GM21619 (cell line): ENCODE measurements around the gene KDM6A.
"Not testable (repeated sequence)": the region's sequence is repeated elsewhere in the genome, so short reads cannot be mapped to it uniquely, and the experiment has no call there.

Source experiments
- ATAC-seq: cut with Tn5 transposase; IDR thresholded peaks from one replicate; pipeline ENCODE4 v1.9.1; 2021; ENCODE audit not compliant: unreplicated experiment

Gene KDM6A

GRCh38 chrX:44872821-44873414, at the start of gene KDM6A:
TSS of gene KDM6A (plus strand) at chrX:44873188. CDS start at chrX:44873552, 364 bp downstream.
- ATAC-seq: peak; percentile 88

GRCh38 chrX:44823193-44823592, 49.8 kb upstream of the KDM6A start:
- not testable (repeated sequence) for ATAC-seq

- ATAC-seq: no peak
These were observed 44.9 kb upstream of the KDM6A start for GRCh38 chrX:44828008-44828605.

- ATAC-seq: no peak
These were observed 43.2 kb upstream of the KDM6A start for GRCh38 chrX:44829832-44830231.

DNA sequence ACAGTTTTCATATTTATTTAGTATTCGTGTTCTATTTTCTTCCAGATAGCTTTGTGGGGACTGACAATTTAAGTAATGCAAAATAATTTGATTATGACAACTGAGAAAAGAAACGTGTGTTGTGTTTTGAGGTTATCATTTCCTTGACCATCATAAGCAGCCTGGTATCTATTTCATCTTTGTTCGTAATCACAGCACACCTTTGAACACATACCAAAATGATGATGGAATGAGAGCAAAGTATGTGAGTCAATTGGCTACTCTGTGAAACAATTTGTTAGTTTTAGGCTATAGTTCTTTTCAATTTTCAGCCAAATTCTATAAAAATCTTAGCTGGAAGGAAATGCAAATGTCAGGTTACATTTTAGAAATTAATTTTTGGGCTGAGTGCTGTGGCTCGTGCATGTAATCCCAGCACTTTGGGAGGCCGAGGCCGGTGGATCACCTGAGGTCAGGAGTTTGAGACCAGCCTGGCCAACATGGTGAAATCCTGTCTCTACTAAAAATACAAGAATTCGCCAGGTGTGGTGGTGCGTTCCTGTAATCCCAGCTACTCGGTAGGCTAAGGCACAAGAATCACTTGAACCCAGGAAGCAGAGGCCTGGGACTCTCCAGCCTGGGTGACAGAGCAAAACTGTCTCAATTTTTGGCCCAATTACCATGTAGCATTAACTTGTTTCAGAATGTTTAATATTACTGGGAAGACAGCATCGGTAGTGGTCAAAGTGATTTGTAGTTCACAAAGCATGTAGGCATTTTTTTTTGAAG, 30.3 kb upstream of the KDM6A start:
- ATAC-seq: no peak

- no peak for ATAC-seq
These were observed 29.7 kb upstream of the KDM6A start for GRCh38 chrX:44843318-44843702.

DNA sequence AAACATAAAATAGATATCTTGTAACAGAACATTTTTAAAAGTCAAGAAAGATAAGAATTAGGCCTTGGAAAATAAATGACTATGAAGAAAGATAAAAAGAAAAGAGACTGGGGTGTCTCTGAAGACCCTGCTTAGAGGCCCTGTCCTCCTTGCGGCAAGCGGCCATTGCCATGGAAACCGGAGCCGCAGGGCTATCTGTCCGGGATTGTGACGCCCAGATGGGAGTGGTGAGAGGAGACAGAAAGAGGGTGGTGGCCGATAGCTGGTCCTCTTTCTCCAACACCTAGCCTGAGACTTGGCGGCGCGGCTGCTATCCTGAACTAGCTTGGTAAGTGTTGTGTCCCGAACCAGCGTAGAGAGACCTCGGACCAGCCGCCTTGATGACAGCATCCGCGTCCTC, 29.2 kb upstream of the KDM6A start, which contains the start of gene DUSP21:
Gene DUSP21, plus strand, starts transcription at position 269 of the 400 bp plus-strand sequence. Its CDS starts 112 bp downstream, at position 381.
- no peak for ATAC-seq

- no peak for ATAC-seq
These were observed 28.8 kb upstream of the KDM6A start for GRCh38 chrX:44844204-44844603.

- not testable (repeated sequence) for ATAC-seq
These were observed 22.1 kb upstream of the KDM6A start for GRCh38 chrX:44850891-44851290.

- ATAC-seq: no peak
These were observed 1.8 kb upstream of the KDM6A start for GRCh38 chrX:44871114-44871645.

DNA sequence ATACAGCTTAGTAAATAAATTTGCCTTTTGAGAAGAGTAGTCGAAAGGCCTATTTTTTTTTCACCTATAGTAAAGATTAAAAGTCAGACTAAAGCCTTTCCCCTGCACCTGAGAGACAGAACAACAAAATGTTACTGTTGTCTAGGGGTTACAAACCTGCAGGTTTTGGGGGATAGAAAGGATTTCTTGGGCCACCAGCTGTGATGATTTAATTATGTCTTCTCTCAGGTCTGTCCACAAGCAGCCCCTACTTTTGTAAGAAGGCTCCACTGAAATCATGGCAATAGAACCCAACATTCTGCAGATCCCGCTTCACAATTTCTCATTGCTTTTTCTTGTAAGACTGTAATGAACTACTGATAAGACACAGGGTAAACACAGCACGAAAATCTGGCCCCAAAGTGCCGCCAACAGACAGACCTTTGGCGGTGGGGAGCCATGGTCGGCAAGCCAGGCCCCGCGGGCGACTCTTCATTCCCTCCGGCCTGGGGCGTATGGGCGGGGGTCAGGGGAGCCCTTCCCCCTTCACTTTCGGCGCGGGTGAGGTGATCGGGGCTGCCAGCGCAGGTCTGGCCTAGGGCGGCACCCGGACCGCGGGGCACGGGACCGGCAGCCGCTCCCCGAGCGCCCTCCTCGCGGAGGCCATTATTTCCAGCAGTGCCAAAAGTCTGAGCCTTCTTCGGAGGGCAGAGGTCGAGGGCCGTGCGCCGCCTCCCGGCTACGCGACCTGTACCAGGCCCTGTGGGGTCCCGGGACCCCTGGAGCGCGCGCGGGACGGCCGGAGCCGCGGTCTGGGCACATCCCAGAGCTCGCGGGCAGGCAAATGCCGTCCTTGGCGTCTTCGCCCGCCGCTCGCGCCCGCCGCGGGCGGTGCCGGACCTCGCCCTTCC, 812 bp upstream of the KDM6A start:
- ATAC-seq: peak; percentile 19

- ATAC-seq: peak; percentile 6
These were observed 658 bp downstream of the KDM6A start for GRCh38 chrX:44873415-44874276.

- ATAC-seq: no peak
These were observed 1.6 kb downstream of the KDM6A start for GRCh38 chrX:44874420-44875184.

GRCh38 chrX:44875185-44875489, 2.1 kb downstream of the KDM6A start:
- no peak for ATAC-seq

GRCh38 chrX:44876086-44876485, 3.1 kb downstream of the KDM6A start:
- no peak for ATAC-seq

DNA sequence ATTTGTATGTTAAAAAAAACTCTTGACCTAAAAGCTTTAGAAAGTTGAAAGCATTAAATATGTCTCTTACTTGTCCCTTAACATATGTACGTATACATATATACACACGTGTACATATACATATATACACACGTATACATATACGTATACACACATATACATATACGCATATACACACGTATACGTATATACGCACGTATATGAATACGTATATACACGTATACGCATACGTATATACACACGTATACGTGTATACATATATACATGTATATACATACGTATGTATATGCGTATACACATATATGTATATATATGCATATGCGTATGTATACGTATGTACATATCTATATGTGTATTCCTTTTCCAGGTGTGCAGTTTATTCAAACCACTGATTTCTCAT, 3.8 kb downstream of the KDM6A start:
- ATAC-seq: no peak

GRCh38 chrX:44878780-44879179, 5.8 kb downstream of the KDM6A start:
- ATAC-seq: no peak

DNA sequence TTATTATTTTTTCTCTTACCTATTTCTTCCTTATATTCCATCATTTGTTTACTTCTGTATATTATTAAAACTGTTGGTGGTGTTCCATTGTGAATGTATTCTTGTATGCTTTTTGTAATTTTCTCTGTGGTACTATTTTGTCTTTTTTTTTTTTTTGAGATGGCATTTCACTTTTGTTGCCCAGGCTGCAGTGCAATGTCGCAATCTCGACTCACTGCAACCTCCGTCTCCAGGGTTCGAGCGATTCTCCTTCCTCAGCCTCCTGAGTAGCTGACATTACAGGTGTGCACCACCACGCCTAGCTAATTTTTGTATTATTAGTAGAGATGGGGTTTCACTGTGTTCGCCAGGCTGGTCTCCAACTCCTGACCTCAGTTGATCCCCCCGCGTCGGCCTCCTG, 8.6 kb downstream of the KDM6A start:
- ATAC-seq: no peak

- no peak for ATAC-seq
These were observed 9.6 kb downstream of the KDM6A start for GRCh38 chrX:44882635-44883034.
